Lung (tissue), 12 donors: ENCODE data around the gene ZNF14. TPM values are rescaled to one million over a fixed set of nuclear protein-coding genes. Genes with fewer than 3 reads are reported as not detected.
A peak's percentile ranks its signal among the peaks of the same experiment; 100 is the strongest.

Source experiments
- ATAC-seq: fragments of 200-7000 bp; cut with Tn5 transposase; one replicate; pipeline ENCODE4 v1.9.1; 2020; ENCODE audit warnings: moderate number of reproducible peaks; ENCODE audit not compliant: insufficient read depth, low FRiP score
- DNase-seq, 3 donors: peaks; one replicate each; pipeline ENCODE4 v3.0.0-alpha.2; 2013 to 2017
- H3K27ac ChIP-seq, 2 donors: one replicate each; pipeline ENCODE4 v1.5.1; 2013; ENCODE audit warnings: mild to moderate bottlenecking in 2 of 2, moderate library complexity in 2 of 2, control low read depth in 1 of 2, inconsistent platforms in 1 of 2, low read depth in 1 of 2, low read length in 1 of 2
- H3K27me3 ChIP-seq, 3 donors: one replicate each; pipeline ENCODE4 v1.5.1; 2013; ENCODE audit warnings: low read length in 2 of 3; ENCODE audit not compliant: control insufficient read depth in 3 of 3, insufficient read depth in 3 of 3
- H3K36me3 ChIP-seq, 4 donors: one replicate each; pipeline ENCODE4 v1.5.1; 2013; ENCODE audit warnings: low read length in 4 of 4, mild to moderate bottlenecking in 1 of 4, moderate library complexity in 1 of 4; ENCODE audit not compliant: control insufficient read depth in 4 of 4, insufficient read depth in 4 of 4
- H3K4me1 ChIP-seq, 5 donors: one replicate each; pipeline ENCODE4 v1.5.1; 2013; ENCODE audit warnings: low read length in 5 of 5, mild to moderate bottlenecking in 2 of 5, moderate library complexity in 1 of 5; ENCODE audit not compliant: control insufficient read depth in 5 of 5, insufficient read depth in 5 of 5
- H3K4me3 ChIP-seq: one replicate; pipeline ENCODE4 v1.5.1; 2013; ENCODE audit warnings: mild to moderate bottlenecking, control low read depth, moderate library complexity
- H3K9ac ChIP-seq, 2 donors: one replicate each; pipeline ENCODE4 v1.5.1; 2013; ENCODE audit warnings: low read length in 2 of 2, control low read depth in 1 of 2; ENCODE audit not compliant: insufficient read depth in 1 of 2
- H3K9me3 ChIP-seq, 4 donors: one replicate each; pipeline ENCODE4 v1.5.1; 2013; ENCODE audit warnings: low read length in 3 of 4, mild to moderate bottlenecking in 1 of 4, moderate library complexity in 1 of 4; ENCODE audit not compliant: control insufficient read depth in 4 of 4, insufficient read depth in 3 of 4
- WGBS, 2 donors: extraction: QIAGEN DNeasy Blood & Tissue Kit; methylation state at CpG; one replicate each; pipeline ENCODE4 v1.1.7; 2013; 5-methylcytosine and 5-hydroxymethylcytosine counted together
- polyA plus RNA-seq, 2 donors: library from polyadenylated mRNA; stranded (reverse); fragments of 200-250 nt; gene quantifications; one replicate each; pipeline ENCODE4 v1.2.1, GENCODE V29; 2013
- total RNA-seq, 2 donors: library from RNA; depleted of rRNA in 1 of 2; stranded (reverse); fragments of >200 nt in 1 of 2; gene quantifications; one replicate each; pipeline ENCODE4 v1.2.1, GENCODE V29; 2014 to 2021
- TF ChIP-seq, protein P1 (sequence below): IDR thresholded peaks from 2 replicates; pipeline ENCODE4 v1.5.1; 2012; ENCODE audit warnings: mild to moderate bottlenecking; ENCODE audit errors: control extremely low read depth, extremely low read depth
- donor health status: control.
- donor health status: control.
- donor health status: Bipolar disorder and iron deficiency.
- donor health status: healthy.
- donor health status: DM: yes; HTN: yes; CAD: no.

The ZNF14 gene
- total and polyA plus RNA-seq, 4 donors: 2.6 to 18.1 (median 3.9) TPM

DNA sequence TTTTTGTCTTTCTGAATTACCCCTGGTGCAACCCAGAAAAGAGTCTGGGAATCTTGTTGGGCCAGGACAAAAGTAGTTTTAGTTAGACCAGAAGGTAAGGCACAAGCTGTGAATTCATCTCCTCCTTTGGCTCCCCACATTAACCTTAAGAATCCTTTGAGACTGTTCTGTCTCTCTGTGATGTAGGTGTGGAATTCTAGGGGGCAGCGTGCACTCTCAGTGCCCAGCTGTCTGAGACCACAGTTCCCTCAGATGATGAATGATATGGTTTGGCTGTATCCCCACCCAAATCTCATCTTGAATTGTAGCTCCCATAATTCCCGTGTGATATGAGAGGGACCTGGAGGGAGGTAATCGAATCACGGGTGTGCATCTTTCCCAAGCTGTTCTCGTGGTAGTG is 44.8 kb upstream of the ZNF14 start:
- TF ChIP-seq, protein P1, sequence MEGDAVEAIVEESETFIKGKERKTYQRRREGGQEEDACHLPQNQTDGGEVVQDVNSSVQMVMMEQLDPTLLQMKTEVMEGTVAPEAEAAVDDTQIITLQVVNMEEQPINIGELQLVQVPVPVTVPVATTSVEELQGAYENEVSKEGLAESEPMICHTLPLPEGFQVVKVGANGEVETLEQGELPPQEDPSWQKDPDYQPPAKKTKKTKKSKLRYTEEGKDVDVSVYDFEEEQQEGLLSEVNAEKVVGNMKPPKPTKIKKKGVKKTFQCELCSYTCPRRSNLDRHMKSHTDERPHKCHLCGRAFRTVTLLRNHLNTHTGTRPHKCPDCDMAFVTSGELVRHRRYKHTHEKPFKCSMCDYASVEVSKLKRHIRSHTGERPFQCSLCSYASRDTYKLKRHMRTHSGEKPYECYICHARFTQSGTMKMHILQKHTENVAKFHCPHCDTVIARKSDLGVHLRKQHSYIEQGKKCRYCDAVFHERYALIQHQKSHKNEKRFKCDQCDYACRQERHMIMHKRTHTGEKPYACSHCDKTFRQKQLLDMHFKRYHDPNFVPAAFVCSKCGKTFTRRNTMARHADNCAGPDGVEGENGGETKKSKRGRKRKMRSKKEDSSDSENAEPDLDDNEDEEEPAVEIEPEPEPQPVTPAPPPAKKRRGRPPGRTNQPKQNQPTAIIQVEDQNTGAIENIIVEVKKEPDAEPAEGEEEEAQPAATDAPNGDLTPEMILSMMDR: no peak
- Histone ChIP-seq H3K4me1 (peaks cover 0 to 18% (median 7%) of the 10 kb centered on the region in 5 donors), H3K4me3 (no peak overlapping the region), H3K36me3 (peaks cover 0 to under 1% (median 0%) of the 10 kb centered on the region in 4 donors), H3K9ac (no peak overlapping the region), H3K27me3 (no peaks in the 10 kb centered on the region), H3K27ac (no peak overlapping the region), H3K9me3 (peaks cover 0 to 2% (median 0%) of the 10 kb centered on the region in 4 donors)
- 80 to 90% methylated on average over 5 of the region's 5 CpGs for WGBS, 2 donors
- ATAC-seq: no peak
- DNase-seq: no peak

DNA sequence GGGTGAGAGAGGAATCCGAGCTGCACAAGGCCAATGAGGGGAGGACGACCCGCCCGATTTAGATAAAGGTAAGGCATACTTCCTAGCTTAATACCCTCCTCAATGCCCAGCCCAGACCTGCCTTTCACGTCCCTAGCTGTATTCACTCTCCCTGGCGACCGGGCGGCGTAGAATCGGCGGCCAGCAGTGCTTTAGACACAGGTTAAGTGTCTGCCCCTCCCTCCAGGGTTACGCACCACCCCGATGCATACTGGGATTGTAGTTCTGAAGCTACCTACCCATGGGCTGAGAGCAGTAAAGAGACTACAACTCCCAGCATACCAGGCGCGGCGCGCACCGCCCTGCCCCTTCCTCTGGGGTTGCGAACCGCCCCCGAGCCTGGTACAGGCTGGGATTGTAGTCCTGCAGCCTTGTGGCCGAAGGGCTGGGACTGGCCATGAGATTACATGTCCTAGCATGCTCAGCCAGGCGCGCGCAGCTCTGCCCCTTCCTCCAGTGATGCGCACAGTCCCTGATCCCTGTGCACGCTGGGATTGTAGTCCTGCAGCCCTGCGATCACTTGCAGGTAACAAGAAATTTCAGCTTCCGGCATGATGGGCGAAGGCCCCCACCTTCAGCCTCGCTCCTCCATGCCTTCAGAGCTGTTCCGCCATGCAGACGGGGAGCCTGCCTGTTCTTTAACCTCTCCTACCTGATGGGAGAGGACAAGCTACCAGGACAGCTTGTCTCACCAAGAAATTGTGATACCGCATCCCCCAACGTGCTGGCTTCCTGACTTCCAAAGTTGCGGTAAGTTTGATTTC is 43.5 kb upstream of the ZNF14 start:
- H3K9ac ChIP-seq: peak overlapping the region; percentile 89 to 95
- peak; percentile 98 to 99 (median 98) for DNase-seq
- H3K4me1 ChIP-seq: peaks cover 0 to 18% (median 7%) of the 10 kb centered on the region in 5 donors
- no peaks in the 10 kb centered on the region for H3K36me3 ChIP-seq
- TF ChIP-seq, protein P1: no peak
- H3K27me3 ChIP-seq: no peaks in the 10 kb centered on the region
- H3K4me3 ChIP-seq: peak overlapping the region; percentile 75
- peak overlapping the region; percentile 66 to 73 for H3K27ac ChIP-seq
- peak; percentile 100 for ATAC-seq
- H3K9me3 ChIP-seq: peaks cover 0 to 2% (median 0%) of the 10 kb centered on the region in 4 donors
- WGBS, 2 donors: 0 to 1% methylated on average over 36 of the region's 36 CpGs

DNA sequence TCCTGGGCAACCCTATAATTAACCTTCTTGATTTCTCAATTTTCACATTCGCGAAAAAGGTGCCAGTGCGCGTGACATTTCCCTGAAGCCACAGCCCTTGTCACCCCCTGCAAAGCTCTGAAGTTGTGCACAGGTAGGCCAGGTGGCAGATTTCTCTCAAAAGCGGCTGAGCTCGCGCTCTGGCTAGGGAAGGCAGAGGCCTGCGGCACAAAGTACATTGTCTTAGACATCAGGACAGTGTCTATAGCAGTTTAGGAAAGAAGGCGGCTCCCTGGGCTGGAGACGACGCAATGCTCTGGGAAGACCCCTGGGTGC is 42.9 kb upstream of the ZNF14 start:
- peaks cover 0 to 18% (median 7%) of the 10 kb centered on the region in 5 donors for H3K4me1 ChIP-seq
- no peaks in the 10 kb centered on the region for H3K36me3 ChIP-seq
- TF ChIP-seq, protein P1: no peak
- no peak for DNase-seq
- 1 to 2% methylated on average over 11 of the region's 11 CpGs for WGBS, 2 donors
- peak; percentile 1 for ATAC-seq
- peak overlapping the region; percentile 89 to 95 for H3K9ac ChIP-seq
- H3K4me3 ChIP-seq: peak overlapping the region; percentile 53
- no peaks in the 10 kb centered on the region for H3K27me3 ChIP-seq
- no peaks in the 10 kb centered on the region for H3K9me3 ChIP-seq
- H3K27ac ChIP-seq: peak overlapping the region; percentile 66 to 73
